Stimulated activated CD4-positive, alpha-beta T cell treated with anti-CD3 and anti-CD28 coated beads, Interleukin-15, amount 100 ng/mL, for 1 hour (primary cell): ENCODE data around the gene ARMH4.

Experiments used
- DNase-seq, 2 donors: peaks; one replicate each; pipeline ENCODE4 v3.0.0-alpha.2; 2020; ENCODE audit warnings: low read depth in 1 of 2, low spot score in 1 of 2

The ARMH4 gene

DNA sequence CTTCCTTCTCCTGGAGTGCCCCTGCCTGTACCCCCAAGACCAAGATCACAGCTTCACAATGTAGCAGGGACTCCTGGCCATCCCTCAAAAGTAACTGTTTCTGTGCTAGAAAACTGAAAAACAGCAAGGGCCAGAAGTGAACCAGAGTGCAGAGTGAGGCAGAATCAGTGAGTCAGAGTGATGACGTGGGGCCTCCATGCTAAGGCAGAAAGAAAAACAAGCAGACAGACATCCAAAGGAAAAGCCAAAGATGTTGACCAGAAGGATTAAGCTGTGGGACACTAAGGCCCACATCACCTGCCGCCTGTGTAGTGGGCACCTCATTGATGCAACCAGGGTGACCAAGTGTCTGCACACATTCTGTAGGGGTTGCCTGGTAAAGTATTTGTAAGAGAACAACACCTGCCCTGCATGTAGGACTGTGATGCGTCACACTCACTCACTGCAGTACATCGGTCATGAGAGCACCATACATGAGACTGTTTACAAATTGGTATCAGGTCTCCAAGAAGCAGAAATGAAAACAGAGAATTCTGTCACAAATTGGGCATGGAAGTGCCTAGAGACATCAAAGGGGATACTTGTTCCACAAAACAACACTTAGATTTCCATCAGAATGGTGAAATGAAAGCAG is 51.2 kb downstream of the ARMH4 start:
- DNase-seq: no peak

- no peak for DNase-seq
Observed at GRCh38 chr14:58099682-58100081, 52.3 kb downstream of the ARMH4 start.

- no peak for DNase-seq
Observed at GRCh38 chr14:58098507-58098906, 53.5 kb downstream of the ARMH4 start.

- no peak for DNase-seq
Observed at GRCh38 chr14:58096731-58097130, 55.3 kb downstream of the ARMH4 start.

GRCh38 chr14:58091883-58092630 is 60.0 kb downstream of the ARMH4 start:
- no peak for DNase-seq

DNA sequence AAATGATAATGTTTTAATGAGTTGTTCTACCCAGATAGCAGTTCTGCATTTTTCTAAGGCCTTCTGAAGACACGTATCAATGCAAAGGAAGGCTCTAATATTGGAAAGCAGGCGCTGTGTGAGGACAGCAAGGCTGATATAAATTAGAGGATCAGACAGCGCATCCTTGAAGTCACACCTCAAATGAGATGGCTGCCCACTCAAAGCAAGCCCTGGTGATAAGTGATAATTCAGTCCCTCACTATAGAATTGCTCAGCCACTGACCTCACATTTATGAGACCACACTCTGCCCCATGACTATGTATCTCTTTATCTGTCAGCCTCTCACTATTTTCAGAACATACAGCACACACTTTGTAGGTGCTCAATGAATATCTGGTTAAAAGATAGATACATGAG is 62.4 kb downstream of the ARMH4 start:
- no peak for DNase-seq

DNA sequence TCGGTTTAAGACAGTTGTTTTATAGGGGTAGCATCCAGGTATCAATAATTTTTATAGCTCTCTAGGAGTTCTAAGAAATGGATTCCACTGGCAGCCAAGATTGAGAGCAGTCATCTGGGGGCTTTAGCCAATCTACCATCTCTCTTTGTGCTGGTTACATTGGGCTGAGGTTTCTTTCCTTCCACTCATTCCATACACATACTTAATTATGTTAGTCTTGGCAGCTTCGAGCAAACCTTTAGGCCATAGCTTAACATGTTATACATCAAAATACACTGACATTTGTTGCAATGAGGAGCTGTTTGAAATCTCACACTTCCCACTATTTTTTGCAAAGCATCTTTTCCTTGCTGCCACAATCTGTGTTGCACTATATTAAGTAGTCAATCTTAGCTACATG is 63.1 kb downstream of the ARMH4 start:
- DNase-seq: no peak

- DNase-seq: no peak
Observed at GRCh38 chr14:58085877-58086276, 66.1 kb downstream of the ARMH4 start.

DNA sequence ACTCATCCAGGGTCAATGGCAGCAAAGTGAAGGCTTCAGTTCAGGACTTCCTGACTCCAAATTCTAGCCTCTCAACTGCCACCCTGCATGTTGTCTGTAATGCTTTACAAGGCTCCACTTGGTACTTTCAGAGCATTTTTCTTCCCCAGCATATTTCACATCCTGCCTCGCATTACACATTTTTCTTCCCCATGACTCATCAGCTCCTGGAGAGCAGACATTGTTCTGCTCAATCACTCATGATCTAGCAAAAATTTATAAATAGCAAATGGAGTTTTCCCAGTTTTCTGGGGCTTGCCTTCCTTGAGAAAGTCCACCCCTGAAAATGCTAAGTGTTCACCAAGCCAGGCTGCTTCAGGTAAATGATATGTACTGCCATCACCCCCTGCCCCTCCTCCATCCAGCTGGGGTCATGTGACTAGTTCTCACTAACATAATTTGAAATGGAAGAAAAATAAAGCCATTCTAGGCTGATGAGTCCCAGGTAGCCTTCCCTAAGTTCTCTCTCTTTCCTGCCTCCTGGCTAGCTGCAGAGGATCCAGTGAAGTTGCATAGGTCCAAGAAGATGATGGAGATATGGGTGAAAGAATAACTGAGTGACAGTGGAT is 69.4 kb downstream of the ARMH4 start:
- no peak for DNase-seq

DNA sequence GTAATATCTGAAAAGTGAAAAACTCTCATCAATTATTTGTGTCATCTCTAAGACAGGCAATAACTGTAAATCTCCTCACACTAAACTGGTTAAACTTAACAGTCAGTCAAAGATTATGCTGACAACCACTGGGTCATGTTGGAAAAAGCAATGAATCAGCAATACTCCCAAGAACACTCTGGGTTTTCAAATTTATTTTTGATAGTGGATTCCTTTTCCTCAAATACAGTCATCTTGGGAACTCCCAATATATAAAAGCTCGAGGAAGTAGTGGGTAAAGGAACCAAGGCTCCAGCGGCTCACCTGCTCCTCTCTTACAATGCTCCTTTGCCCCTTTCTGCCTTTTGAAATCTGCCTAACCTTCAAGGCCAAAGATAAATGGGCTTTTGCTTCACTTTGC is 70.0 kb downstream of the ARMH4 start:
- DNase-seq: no peak

DNA sequence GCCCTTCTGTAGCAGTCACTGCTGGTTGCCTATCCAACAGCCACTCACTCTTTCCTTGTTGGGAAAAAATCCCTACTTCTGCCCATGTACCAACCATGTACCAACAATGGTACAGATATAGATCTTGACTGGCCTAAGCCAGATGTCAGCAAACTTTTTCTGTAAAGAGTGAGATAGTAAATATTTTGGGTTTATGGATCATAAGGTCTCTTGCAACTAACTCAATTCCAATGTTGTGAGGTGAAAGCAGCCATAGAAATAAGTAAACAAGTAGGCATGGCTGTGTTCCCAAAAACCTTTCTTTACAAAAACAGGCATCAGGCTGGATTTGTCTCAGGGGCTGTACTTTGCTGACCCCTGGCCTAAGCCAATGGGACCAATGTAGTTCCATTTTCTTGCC is 73.5 kb downstream of the ARMH4 start:
- DNase-seq: no peak

GRCh38 chr14:58078068-58078467 is 73.9 kb downstream of the ARMH4 start:
- DNase-seq: no peak

GRCh38 chr14:58077621-58078020 is 74.4 kb downstream of the ARMH4 start:
- no peak for DNase-seq

DNA sequence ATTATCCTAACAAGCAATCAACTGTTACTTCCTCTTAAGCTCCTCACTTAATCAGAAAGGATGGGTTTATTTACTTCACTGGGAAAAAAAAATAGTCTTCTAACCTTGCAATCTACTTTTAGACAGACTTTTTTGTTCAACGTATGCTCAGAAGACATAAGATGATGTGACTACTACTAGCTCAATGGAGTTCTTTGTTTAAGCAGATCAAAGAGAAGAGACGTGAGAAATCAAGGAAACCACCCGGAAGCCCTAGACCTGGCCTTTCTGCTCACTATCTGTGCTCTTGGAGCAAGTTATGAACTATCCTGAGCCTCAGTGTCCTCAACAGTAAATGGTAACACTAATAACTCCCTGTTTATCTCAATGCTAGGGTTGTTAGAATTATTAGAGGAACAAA is 78.5 kb downstream of the ARMH4 start:
- no peak for DNase-seq

- DNase-seq: no peak
Observed at GRCh38 chr14:58072288-58073071, 79.5 kb downstream of the ARMH4 start.

GRCh38 chr14:58071341-58071740 is 80.7 kb downstream of the ARMH4 start:
- no peak for DNase-seq

DNA sequence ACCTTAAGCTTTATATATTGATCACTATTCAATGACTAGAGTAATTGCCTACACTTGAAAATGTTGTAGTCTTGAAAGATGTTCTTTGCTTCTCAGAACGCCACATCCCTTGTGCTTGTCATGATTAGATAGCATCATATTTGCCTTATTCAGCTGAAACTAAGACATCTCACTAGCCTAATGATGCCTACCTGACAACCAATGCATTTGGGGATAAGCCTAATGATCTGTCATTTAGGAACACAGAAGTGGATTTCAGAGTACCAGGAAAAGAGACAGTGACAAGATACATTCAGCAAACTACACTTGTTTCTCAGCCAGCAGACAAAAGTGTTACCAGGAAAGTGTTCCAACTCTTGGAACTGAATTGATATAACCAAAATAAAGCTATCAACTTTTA is 83.7 kb downstream of the ARMH4 start:
- no peak for DNase-seq

- DNase-seq: no peak
Observed at GRCh38 chr14:58066115-58066514, 85.9 kb downstream of the ARMH4 start.

- DNase-seq: no peak
Observed at GRCh38 chr14:58061581-58061980, 90.4 kb downstream of the ARMH4 start.

GRCh38 chr14:58060898-58061297 is 91.1 kb downstream of the ARMH4 start:
- DNase-seq: no peak

GRCh38 chr14:58060077-58060476 is 91.9 kb downstream of the ARMH4 start:
- DNase-seq: no peak

GRCh38 chr14:58059126-58059525 is 92.9 kb downstream of the ARMH4 start:
- no peak for DNase-seq
